H1 (cell line): ENCODE measurements around the gene AGAP1. TPM values are rescaled to one million over a fixed set of nuclear protein-coding genes. Genes with fewer than 3 reads are reported as not detected.
A peak's percentile ranks its signal among the peaks of the same experiment; 100 is the strongest.

Source experiments
- CTCF ChIA-PET: fragments of 300-600 bp; sonication (Branson Sonifier 250); formaldehyde crosslinking; loops from one replicate; lab custom pipeline; 2021; ENCODE audit not compliant: partially characterized antibody; lab: Charles Lee
- POLR2A ChIA-PET: fragments of 300-600 bp; sonication (Branson Sonifier 250); formaldehyde crosslinking; loops from one replicate; lab custom pipeline; 2021; ENCODE audit warnings: inconsistent platforms; ENCODE audit not compliant: partially characterized antibody; lab: Charles Lee
- DNase-seq, 2 experiments: peaks; one replicate each; pipeline versions ENCODE4 v3.0.0 to v3.0.0-alpha.2; 2010 to 2022; ENCODE audit warnings: low spot score in 2 of 2, low read depth in 1 of 2, mixed read lengths in 1 of 2
- FAIRE-seq: peaks from 2 replicates; lab custom pipeline; 2011; peaks lifted over from hg19 to GRCh38; lab: Jason Lieb, UNC
- H2AFZ ChIP-seq: 2 replicates; pipeline ENCODE4 v1.8.1; 2012; ENCODE audit warnings: low read length, inconsistent platforms
- H2AK5ac ChIP-seq: 2 replicates; pipeline ENCODE4 v1.6.1; 2013; ENCODE audit warnings: low read depth, low read length
- H2BK120ac ChIP-seq: replicated peaks from 2 replicates; pipeline ENCODE3; 2013; ENCODE audit warnings: low read depth, low read length, inconsistent platforms
- H2BK12ac ChIP-seq: 2 replicates; pipeline ENCODE4 v1.6.1; 2013; ENCODE audit warnings: low read depth, low read length
- H2BK15ac ChIP-seq: 2 replicates; pipeline ENCODE4 v1.6.1; 2013; ENCODE audit warnings: low read length
- H2BK20ac ChIP-seq: 2 replicates; pipeline ENCODE4 v1.6.1; 2013; ENCODE audit warnings: low read length
- H2BK5ac ChIP-seq: 2 replicates; pipeline ENCODE4 v1.6.1; 2013; ENCODE audit warnings: low read depth, low read length
- H3K14ac ChIP-seq: 2 replicates; pipeline ENCODE4 v1.6.1; 2013; ENCODE audit warnings: inconsistent platforms; ENCODE audit not compliant: insufficient read length
- H3K18ac ChIP-seq: 2 replicates; pipeline ENCODE4 v1.6.1; 2013; ENCODE audit warnings: low read length; ENCODE audit errors: extremely low read depth
- H3K23ac ChIP-seq: 2 replicates; pipeline ENCODE4 v1.6.1; 2013; ENCODE audit warnings: inconsistent platforms; ENCODE audit not compliant: insufficient read length
- H3K23me2 ChIP-seq: 2 replicates; pipeline ENCODE4 v1.6.1; 2013; ENCODE audit warnings: low read depth, low read length
- H3K27ac ChIP-seq: 2 replicates; pipeline ENCODE4 v1.6.1; 2011; ENCODE audit warnings: low read depth, low read length, inconsistent platforms
- H3K27me3 ChIP-seq, 4 experiments: replicated peaks in 1 of 4; 1 replicate in 1 of 4; 2 replicates in 3 of 4; pipeline versions ENCODE4 v1.6.1 to v1.8.1; 2011 to 2013; ENCODE audit warnings: low read length in 3 of 4, mild to moderate bottlenecking in 3 of 4, inconsistent platforms in 2 of 4, mixed read lengths in 2 of 4, moderate library complexity in 1 of 4; ENCODE audit not compliant: control insufficient read depth in 3 of 4, insufficient read depth in 3 of 4; ENCODE audit errors: extremely low read depth in 1 of 4
- H3K36me3 ChIP-seq, 4 experiments: 2 replicates each; pipeline versions ENCODE4 v1.6.1 to v1.8.1; 2011 to 2013; ENCODE audit warnings: mild to moderate bottlenecking in 4 of 4, low read length in 3 of 4, moderate library complexity in 2 of 4, control low read depth in 1 of 4, inconsistent platforms in 1 of 4; ENCODE audit not compliant: insufficient read depth in 4 of 4, control insufficient read depth in 2 of 4
- H3K4ac ChIP-seq: replicated peaks from 2 replicates; pipeline ENCODE3; 2013; ENCODE audit warnings: low read length, low read depth, mixed read lengths, inconsistent platforms; ENCODE audit not compliant: insufficient read length
- H3K4me1 ChIP-seq, 4 experiments: replicated peaks in 1 of 4; 1 replicate in 1 of 4; 2 replicates in 3 of 4; pipeline versions ENCODE4 v1.6.1 to v1.8.1; 2011 to 2013; ENCODE audit warnings: low read length in 3 of 4, inconsistent platforms in 2 of 4, mixed read lengths in 1 of 4; ENCODE audit not compliant: insufficient read depth in 4 of 4, control insufficient read depth in 3 of 4
- H3K4me2 ChIP-seq, 2 experiments: 2 replicates each; pipeline versions ENCODE4 v1.6.1 to v1.8.1; 2011 to 2013; ENCODE audit warnings: low read depth in 2 of 2, low read length in 2 of 2, control low read depth in 1 of 2, inconsistent platforms in 1 of 2, mild to moderate bottlenecking in 1 of 2; ENCODE audit not compliant: insufficient read depth in 1 of 2
- H3K4me3 ChIP-seq, 4 experiments: fragments of 200-600, 300-600 bp in 1 of 4; sonication (generic), shearing (Covaris generic), sonication (Bioruptor Twin) in 1 of 4; 2 replicates each; pipeline versions ENCODE4 v1.5.1 to v1.8.1; 2011 to 2016; ENCODE audit warnings: low read length in 4 of 4, low read depth in 3 of 4, control low read depth in 2 of 4, inconsistent platforms in 2 of 4, mild to moderate bottlenecking in 2 of 4, mixed read lengths in 1 of 4, moderate library complexity in 1 of 4; ENCODE audit not compliant: insufficient read depth in 2 of 4; ENCODE audit errors: extremely low read depth in 1 of 4
- H3K56ac ChIP-seq: replicated peaks from 2 replicates; pipeline ENCODE3; 2013; ENCODE audit warnings: low read depth, mild to moderate bottlenecking, mixed read lengths, low read length, inconsistent platforms; ENCODE audit not compliant: insufficient read length
- H3K79me1 ChIP-seq: 2 replicates; pipeline ENCODE4 v1.6.1; 2013; ENCODE audit warnings: low read depth, low read length, control low read depth
- H3K79me2 ChIP-seq, 2 experiments: 2 replicates each; pipeline versions ENCODE4 v1.6.1 to v1.8.1; 2012 to 2013; ENCODE audit warnings: low read length in 2 of 2, mild to moderate bottlenecking in 2 of 2, inconsistent platforms in 1 of 2; ENCODE audit not compliant: insufficient read depth in 2 of 2, control insufficient read depth in 1 of 2
- H3K9ac ChIP-seq, 4 experiments: replicated peaks in 1 of 4; 1 replicate in 1 of 4; 2 replicates in 3 of 4; pipeline versions ENCODE4 v1.6.1 to v1.8.1; 2011 to 2013; ENCODE audit warnings: low read depth in 3 of 4, low read length in 3 of 4, control low read depth in 2 of 4, mild to moderate bottlenecking in 2 of 4, moderate library complexity in 2 of 4, inconsistent platforms in 1 of 4; ENCODE audit errors: extremely low read depth in 1 of 4
- H3K9me3 ChIP-seq, 2 experiments: 2 replicates each; pipeline versions ENCODE4 v1.6.1 to v1.8.1; 2012 to 2013; ENCODE audit warnings: mild to moderate bottlenecking in 2 of 2, moderate library complexity in 2 of 2, control low read depth in 1 of 2, inconsistent platforms in 1 of 2, low read depth in 1 of 2, low read length in 1 of 2, mixed read lengths in 1 of 2; ENCODE audit not compliant: insufficient read depth in 2 of 2
- H4K20me1 ChIP-seq, 2 experiments: replicated peaks in 1 of 2; 2 replicates each; pipeline versions ENCODE3 to v1.8.1; 2011 to 2013; ENCODE audit warnings: inconsistent platforms in 2 of 2, low read length in 2 of 2, mild to moderate bottlenecking in 1 of 2; ENCODE audit not compliant: insufficient read depth in 2 of 2, control insufficient read depth in 1 of 2
- H4K5ac ChIP-seq: 2 replicates; pipeline ENCODE4 v1.6.1; 2013; ENCODE audit warnings: low read length, low read depth, mixed read lengths, inconsistent platforms; ENCODE audit not compliant: insufficient read length
- H4K8ac ChIP-seq: 2 replicates; pipeline ENCODE4 v1.8.0; 2013; ENCODE audit warnings: mild to moderate bottlenecking, moderate library complexity, low read length, inconsistent platforms; ENCODE audit not compliant: insufficient read depth; ENCODE audit errors: extremely low read depth
- H4K91ac ChIP-seq: replicated peaks from 2 replicates; pipeline ENCODE3; 2013; ENCODE audit warnings: low read length, mixed read lengths, inconsistent platforms; ENCODE audit not compliant: insufficient read length
- ASH2L ChIP-seq: fragments of 200-600, 300-600 bp; sonication (generic); IDR thresholded peaks from one replicate; pipeline ENCODE4 v1.7.1; 2017; ENCODE audit warnings: low read length
- CTCF ChIP-seq, 3 experiments: IDR thresholded peaks; 1 replicate in 2 of 3; 2 replicates in 1 of 3; pipeline versions ENCODE4 v1.5.1 to v1.6.1; 2011; ENCODE audit warnings: low read length in 3 of 3, mild to moderate bottlenecking in 3 of 3, inconsistent platforms in 2 of 3, low read depth in 1 of 3, moderate library complexity in 1 of 3; ENCODE audit not compliant: insufficient read depth in 1 of 3; ENCODE audit errors: control extremely low read depth in 1 of 3
- KDM1A ChIP-seq: fragments of 200-600, 300-600 bp; sonication (generic); IDR thresholded peaks from 2 replicates; pipeline ENCODE4 v1.7.1; 2016; ENCODE audit warnings: mild to moderate bottlenecking, low read length, borderline replicate concordance
- RAD21 ChIP-seq, 2 experiments: IDR thresholded peaks in 1 of 2; conservative IDR thresholded peaks in 1 of 2; 2 replicates each; pipeline ENCODE4 v1.6.1; 2011; ENCODE audit warnings: low read depth in 2 of 2, low read length in 2 of 2, improper control_type of control experiment in 1 of 2, inconsistent platforms in 1 of 2, mild to moderate bottlenecking in 1 of 2, moderate library complexity in 1 of 2
- SIN3A ChIP-seq, 2 experiments: IDR thresholded peaks in 1 of 2; conservative IDR thresholded peaks in 1 of 2; 2 replicates each; pipeline ENCODE4 v1.6.1; 2011 to 2012; ENCODE audit warnings: low read length in 2 of 2, improper control_type of control experiment in 1 of 2, low read depth in 1 of 2, mild to moderate bottlenecking in 1 of 2
- WGBS, 2 experiments: shearing (Covaris generic) in 1 of 2; methylation state at CpG; one replicate each; pipeline versions ENCODE4 v1.1.6 to v1.1.7; 2013 to 2015; ENCODE audit warnings: low lambda C conversion rate in 2 of 2, mixed read lengths in 2 of 2, inconsistent platforms in 1 of 2, low coverage in 1 of 2, missing lambda C conversion rate in 1 of 2; ENCODE audit not compliant: insufficient replicate concordance in 2 of 2, insufficient coverage in 1 of 2, insufficient read length in 1 of 2; ENCODE audit errors: extremely low coverage in 1 of 2, missing lambda C conversion rate in 1 of 2; 5-methylcytosine and 5-hydroxymethylcytosine counted together
- polyA plus RNA-seq, 7 experiments: library from polyadenylated mRNA; depleted of rRNA in 3 of 7; stranded (reverse) in 5 of 7; unstranded in 2 of 7; fragments of >200 nt in 5 of 7; fragments of 200-250 nt in 2 of 7; gene quantifications; 1 replicate in 5 of 7; 2 replicates in 1 of 7; 4 replicates in 1 of 7; pipeline versions ENCODE4 v1.2.1 to v1.2.3, GENCODE V29; 2011 to 2013; ENCODE audit warnings: missing spikeins in 2 of 7, mixed read lengths in 2 of 7
- total RNA-seq: library from RNA; stranded (reverse); fragmentation: NEBNext Ultra II Directional; extraction: Animal tissue kit (Norgen Biotek cat#: 25700); gene quantifications from 2 replicates; pipeline ENCODE4 v1.2.1, GENCODE V29; 2021
- TF ChIP-seq, protein P1 (sequence below): IDR thresholded peaks from 2 replicates; pipeline ENCODE4 v1.6.1; 2011; ENCODE audit warnings: low read depth, mild to moderate bottlenecking, low read length; ENCODE audit not compliant: insufficient read depth

AGAP1 gene
- total and polyA plus RNA-seq, 2 of the 8 experiments (the other 6 are each of a cell fraction or from before 2014, with no cell fraction given), result 18.1 to 39.4 TPM

DNA sequence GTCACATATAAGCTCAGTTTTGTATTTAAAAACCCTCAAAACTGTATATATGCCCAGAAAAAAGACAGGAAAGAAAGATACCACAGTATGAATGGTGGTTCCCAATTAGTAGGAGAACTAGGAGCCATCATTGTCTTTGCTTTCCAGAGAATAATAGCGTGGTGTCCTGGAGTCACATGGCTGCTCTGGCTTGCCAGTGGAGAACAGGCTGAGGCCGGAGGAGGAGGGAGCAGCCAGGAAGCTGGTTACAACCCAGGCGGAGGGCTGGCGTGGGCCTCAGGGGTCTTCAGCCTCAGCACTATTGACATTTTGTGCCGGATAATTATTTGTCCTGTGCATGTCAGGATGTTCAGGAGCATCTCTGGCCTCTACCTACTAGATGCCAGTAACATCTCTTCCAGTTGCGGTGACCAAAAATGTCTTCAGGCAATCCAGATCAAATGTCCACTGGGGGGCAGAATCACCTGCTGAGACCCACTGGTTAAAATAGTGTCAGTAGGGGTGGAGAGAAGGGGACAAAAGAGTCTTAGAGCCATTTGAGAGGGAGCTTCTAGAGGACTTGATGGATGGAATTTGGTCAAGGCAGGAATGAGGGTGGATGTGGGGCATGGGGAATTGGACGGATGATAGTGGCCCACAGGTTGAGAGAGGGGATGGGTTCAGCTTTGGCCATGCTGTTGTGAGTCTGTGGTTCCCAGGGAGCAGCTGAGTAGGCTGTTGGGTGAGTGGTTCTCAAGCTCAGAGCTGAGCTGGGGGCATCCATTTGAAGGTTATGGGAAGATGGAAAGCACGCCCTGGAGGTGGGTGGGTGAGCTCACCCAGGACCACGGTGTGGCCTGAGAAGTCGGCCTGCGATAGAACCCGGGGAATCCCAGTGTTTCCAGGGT, 144.9 kb downstream of the AGAP1 start:
- H3K79me1 ChIP-seq, result peaks cover 10% of the 10 kb centered on the region; the same call in 1 of the 2 replicates
- no peak overlapping the region for H3K27ac ChIP-seq
- H3K27me3 ChIP-seq, result no peaks in the 10 kb centered on the region
- H4K91ac ChIP-seq, result no peak overlapping the region
- no peak overlapping the region for H2BK15ac ChIP-seq
- peaks cover 5 to 17% (median 13%) of the 10 kb centered on the region in 4 experiments; a peak in 6 of 7 replicates for H3K4me1 ChIP-seq
- 90% methylated on average over 12 of the region's 12 CpGs; no CpG with 5 or more reads in 1 of the 2 experiments for WGBS, 2 experiments
- H3K23me2 ChIP-seq, result no peaks in the 10 kb centered on the region
- DNase-seq (no peak), FAIRE-seq (no peak)
- H2BK120ac ChIP-seq, result no peak overlapping the region
- H2BK20ac ChIP-seq, result no peak overlapping the region
- no peak overlapping the region for H3K18ac ChIP-seq
- peak overlapping the region; percentile 60; the same call in 1 of the 2 replicates for H2BK12ac ChIP-seq
- no peak overlapping the region for H2AK5ac ChIP-seq
- H3K9me3 ChIP-seq, result no peaks in the 10 kb centered on the region
- no peak overlapping the region for H4K8ac ChIP-seq
- POLR2A ChIA-PET, result interaction anchor here (0.5 kb wide), 3 partner anchors 135 to 434 kb away, joined by 3 to 4 read pairs (median 3); no protein-coding TSS in a partner anchor
- no peak overlapping the region for H2BK5ac ChIP-seq
- no peak overlapping the region for H2AFZ ChIP-seq
- TF ChIP-seq RAD21 (IDR thresholded peaks at IDR 0.05 in 1 of 2, conservative IDR thresholded peaks at IDR 0.05 in 1 of 2; ENCODE audit: low read depth in 2 of 2, low read length in 2 of 2), result peak; percentile 17 to 40; a peak in 3 of 4 replicates
- TF ChIP-seq, protein P1, sequence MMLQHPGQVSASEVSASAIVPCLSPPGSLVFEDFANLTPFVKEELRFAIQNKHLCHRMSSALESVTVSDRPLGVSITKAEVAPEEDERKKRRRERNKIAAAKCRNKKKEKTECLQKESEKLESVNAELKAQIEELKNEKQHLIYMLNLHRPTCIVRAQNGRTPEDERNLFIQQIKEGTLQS, result no peak
- no peak for TF ChIP-seq ASH2L
- no peak for TF ChIP-seq SIN3A (conservative IDR thresholded peaks at IDR 0.05 in 1 of 2, IDR thresholded peaks at IDR 0.05 in 1 of 2; ENCODE audit: low read depth in 1 of 2, low read length in 2 of 2)
- peak in 2 of 3 experiments; percentile 30 to 43; a peak in 3 of 4 replicates for TF ChIP-seq CTCF (IDR thresholded peaks at IDR 0.05; ENCODE audit: control extremely low read depth in 1 of 3, insufficient read depth in 1 of 3, low read depth in 1 of 3, low read length in 3 of 3)
- TF ChIP-seq KDM1A, result no peak
- peaks cover 0 to 47% of the 10 kb centered on the region in 2 experiments; a peak in 3 of 4 replicates for H3K79me2 ChIP-seq
- no peak overlapping the region for H3K14ac ChIP-seq
- CTCF ChIA-PET, result interaction anchor here (0.6 to 3.9 kb wide), 25 partner anchors 7 to 316 kb away, joined by 3 to 26 read pairs (median 4); no protein-coding TSS in a partner anchor
- H3K4me2 ChIP-seq, result no peak overlapping the region
- peaks cover 0 to 3% of the 10 kb centered on the region in 2 experiments for H4K20me1 ChIP-seq
- H3K23ac ChIP-seq, result no peak overlapping the region
- H4K5ac ChIP-seq, result no peak overlapping the region
- H3K4me3 ChIP-seq, result no peak overlapping the region
- H3K36me3 ChIP-seq, result no peaks in the 10 kb centered on the region
- no peak overlapping the region for H3K9ac ChIP-seq
- no peak overlapping the region for H3K4ac ChIP-seq
- no peak overlapping the region for H3K56ac ChIP-seq
